ENCODE data around the gene THRB.

DNA sequence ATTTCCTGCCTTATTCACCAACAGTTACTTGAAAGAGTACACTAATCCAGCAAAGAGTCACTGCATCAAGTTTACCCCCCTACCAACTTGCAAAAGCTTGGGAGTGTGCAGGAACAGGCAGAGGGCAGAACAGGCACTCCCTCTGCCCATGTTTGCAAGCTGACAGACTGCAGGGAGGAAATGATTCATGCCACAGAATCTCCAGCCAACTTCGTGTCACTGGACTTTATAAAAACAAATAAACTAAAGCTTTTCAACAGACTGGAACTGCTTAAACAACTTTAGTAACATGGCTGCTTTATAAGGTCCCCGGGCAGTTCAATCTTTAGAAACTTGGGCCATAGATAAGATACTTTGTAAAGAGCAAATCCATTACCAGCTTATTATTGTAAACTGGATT is 129.5 kb downstream of the THRB start:
- TF ChIP-seq TAF1 (IDR thresholded peaks at IDR 0.05; ENCODE audit: borderline replicate concordance, low read depth, low read length) (no peak), EZH2phosphoT487 (IDR thresholded peaks at IDR 0.05; ENCODE audit: borderline replicate concordance, low read depth) (no peak), RFX5 (IDR thresholded peaks at IDR 0.05; ENCODE audit: low read length) (no peak), YY1 (IDR thresholded peaks at IDR 0.05; ENCODE audit: low read depth) (peak; percentile 52; the same call in 1 of the 2 replicates), CHD2 (IDR thresholded peaks at IDR 0.05; ENCODE audit: low read length, partially characterized antibody) (no peak), SIN3A (IDR thresholded peaks at IDR 0.05; ENCODE audit: borderline replicate concordance, low read depth, low read length) (no peak; the same call in 1 of the 2 replicates), POLR2AphosphoS5 (IDR thresholded peaks at IDR 0.05; ENCODE audit: low read depth, low read length) (peak; percentile 51; the same call in 1 of the 2 replicates), EP300 (IDR thresholded peaks at IDR 0.05; ENCODE audit: borderline replicate concordance in 1 of 2, low read depth in 1 of 2, low read length in 1 of 2) (peak in 1 of 2 experiments; percentile 69; a peak in 1 of 4 replicates)
- TF ChIP-seq, protein P1, sequence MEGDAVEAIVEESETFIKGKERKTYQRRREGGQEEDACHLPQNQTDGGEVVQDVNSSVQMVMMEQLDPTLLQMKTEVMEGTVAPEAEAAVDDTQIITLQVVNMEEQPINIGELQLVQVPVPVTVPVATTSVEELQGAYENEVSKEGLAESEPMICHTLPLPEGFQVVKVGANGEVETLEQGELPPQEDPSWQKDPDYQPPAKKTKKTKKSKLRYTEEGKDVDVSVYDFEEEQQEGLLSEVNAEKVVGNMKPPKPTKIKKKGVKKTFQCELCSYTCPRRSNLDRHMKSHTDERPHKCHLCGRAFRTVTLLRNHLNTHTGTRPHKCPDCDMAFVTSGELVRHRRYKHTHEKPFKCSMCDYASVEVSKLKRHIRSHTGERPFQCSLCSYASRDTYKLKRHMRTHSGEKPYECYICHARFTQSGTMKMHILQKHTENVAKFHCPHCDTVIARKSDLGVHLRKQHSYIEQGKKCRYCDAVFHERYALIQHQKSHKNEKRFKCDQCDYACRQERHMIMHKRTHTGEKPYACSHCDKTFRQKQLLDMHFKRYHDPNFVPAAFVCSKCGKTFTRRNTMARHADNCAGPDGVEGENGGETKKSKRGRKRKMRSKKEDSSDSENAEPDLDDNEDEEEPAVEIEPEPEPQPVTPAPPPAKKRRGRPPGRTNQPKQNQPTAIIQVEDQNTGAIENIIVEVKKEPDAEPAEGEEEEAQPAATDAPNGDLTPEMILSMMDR (IDR thresholded peaks at IDR 0.05), result peak; percentile 19; the same call in 1 of the 2 replicates
- TF ChIP-seq, protein P2, sequence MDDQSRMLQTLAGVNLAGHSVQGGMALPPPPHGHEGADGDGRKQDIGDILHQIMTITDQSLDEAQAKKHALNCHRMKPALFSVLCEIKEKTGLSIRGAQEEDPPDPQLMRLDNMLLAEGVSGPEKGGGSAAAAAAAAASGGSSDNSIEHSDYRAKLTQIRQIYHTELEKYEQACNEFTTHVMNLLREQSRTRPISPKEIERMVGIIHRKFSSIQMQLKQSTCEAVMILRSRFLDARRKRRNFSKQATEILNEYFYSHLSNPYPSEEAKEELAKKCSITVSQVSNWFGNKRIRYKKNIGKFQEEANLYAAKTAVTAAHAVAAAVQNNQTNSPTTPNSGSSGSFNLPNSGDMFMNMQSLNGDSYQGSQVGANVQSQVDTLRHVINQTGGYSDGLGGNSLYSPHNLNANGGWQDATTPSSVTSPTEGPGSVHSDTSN (IDR thresholded peaks at IDR 0.05), result peak; percentile 92
